HEK293T (cell line): Measurements from ENCODE around the gene DLD.

Experiments
- ARNT ChIP-seq: fragments of 450-650 bp; IDR thresholded peaks from 2 replicates; pipeline ENCODE4 v1.6.1; 2017; ENCODE audit warnings: mild to moderate bottlenecking
- BHLHE40 ChIP-seq: fragments of 450-650 bp; IDR thresholded peaks from 2 replicates; pipeline ENCODE4 v1.6.1; 2016; ENCODE audit warnings: mild to moderate bottlenecking, moderate library complexity, borderline replicate concordance
- ELF4 ChIP-seq: fragments of 450-650 bp; IDR thresholded peaks from 2 replicates; pipeline ENCODE4 v1.6.1; 2017; ENCODE audit warnings: antibody characterized with exemption
- FOXA1 ChIP-seq: fragments of 450-650 bp; IDR thresholded peaks from 2 replicates; pipeline ENCODE4 v1.6.1; 2016; ENCODE audit warnings: mild to moderate bottlenecking
- FOXM1 ChIP-seq: fragments of 450-650 bp; IDR thresholded peaks from 2 replicates; pipeline ENCODE4 v1.6.1; 2017; ENCODE audit warnings: mild to moderate bottlenecking, borderline replicate concordance
- L3MBTL2 ChIP-seq: fragments of 450-650 bp; conservative IDR thresholded peaks from 2 replicates; pipeline ENCODE4 v1.6.1; 2016; ENCODE audit warnings: mild to moderate bottlenecking
- LEF1 ChIP-seq: fragments of 450-650 bp; IDR thresholded peaks from 2 replicates; pipeline ENCODE4 v1.6.1; 2017; ENCODE audit warnings: mild to moderate bottlenecking, borderline replicate concordance
- NFRKB ChIP-seq: fragments of 450-650 bp; IDR thresholded peaks from 2 replicates; pipeline ENCODE4 v1.6.1; 2016; ENCODE audit warnings: mild to moderate bottlenecking, moderate library complexity
- SP1 ChIP-seq: fragments of 450-650 bp; IDR thresholded peaks from 2 replicates; pipeline ENCODE4 v1.6.1; 2017
- SUZ12 ChIP-seq: fragments of 450-650 bp; IDR thresholded peaks from 2 replicates; pipeline ENCODE4 v1.6.1; 2016; ENCODE audit warnings: mild to moderate bottlenecking
- TF ChIP-seq, protein P1 (sequence below): fragments of 450-650 bp; IDR thresholded peaks from 2 replicates; pipeline ENCODE4 v1.6.1; 2016

DNA sequence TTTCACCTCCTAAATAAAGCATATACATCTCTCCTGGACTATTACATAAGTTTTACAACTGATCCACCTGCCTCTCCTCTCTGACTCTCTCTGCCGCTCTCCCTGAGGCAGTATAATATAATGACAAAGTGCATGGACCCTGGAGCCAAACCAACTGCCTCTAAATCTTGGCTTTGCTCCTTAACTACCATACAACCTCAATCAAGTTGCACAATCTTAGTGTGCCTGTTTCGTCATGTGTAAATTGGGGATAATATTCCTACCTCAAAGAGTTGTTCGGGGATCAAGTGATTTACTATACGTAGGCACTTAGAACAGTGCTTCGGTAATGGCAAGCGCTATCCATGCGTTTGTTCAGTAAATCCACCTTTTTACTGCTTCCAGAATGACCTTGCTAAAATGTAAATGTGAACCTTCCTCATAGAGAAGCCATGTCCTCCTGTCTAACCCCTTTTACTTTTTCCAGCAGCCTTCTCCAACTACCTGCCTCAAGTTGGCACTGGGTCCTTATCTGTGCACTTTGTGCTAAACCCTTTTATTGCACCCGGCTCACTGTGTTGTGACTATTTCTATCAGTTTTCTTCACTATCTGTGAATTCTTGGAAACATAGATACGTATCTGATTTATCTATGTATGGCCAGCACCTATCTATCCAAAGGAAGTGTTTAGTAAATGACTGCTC is 30.6 kb upstream of the DLD start:
- TF ChIP-seq FOXM1 (no peak), ELF4 (no peak), ARNT (no peak), LEF1 (no peak), NFRKB (no peak), FOXA1 (no peak), SP1 (no peak), SUZ12 (no peak), BHLHE40 (no peak), L3MBTL2 (no peak)
- TF ChIP-seq, protein P1, sequence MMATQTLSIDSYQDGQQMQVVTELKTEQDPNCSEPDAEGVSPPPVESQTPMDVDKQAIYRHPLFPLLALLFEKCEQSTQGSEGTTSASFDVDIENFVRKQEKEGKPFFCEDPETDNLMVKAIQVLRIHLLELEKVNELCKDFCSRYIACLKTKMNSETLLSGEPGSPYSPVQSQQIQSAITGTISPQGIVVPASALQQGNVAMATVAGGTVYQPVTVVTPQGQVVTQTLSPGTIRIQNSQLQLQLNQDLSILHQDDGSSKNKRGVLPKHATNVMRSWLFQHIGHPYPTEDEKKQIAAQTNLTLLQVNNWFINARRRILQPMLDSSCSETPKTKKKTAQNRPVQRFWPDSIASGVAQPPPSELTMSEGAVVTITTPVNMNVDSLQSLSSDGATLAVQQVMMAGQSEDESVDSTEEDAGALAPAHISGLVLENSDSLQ: no peak
